ENCODE measurements around the gene MBOAT2.

The MBOAT2 gene

GRCh38 chr2:9031246-9031645, 27.8 kb upstream of the MBOAT2 start:
- no peak overlapping the region for H2BK15ac ChIP-seq (replicated peaks; ENCODE audit: low read depth)
- no peak overlapping the region for H2BK5ac ChIP-seq (ENCODE audit: low read length)
- no peak overlapping the region for H4K8ac ChIP-seq (ENCODE audit: low read depth, low read length)
- H3K4me3 ChIP-seq (ENCODE audit: low read length) = no peak overlapping the region
- no peaks in the 10 kb centered on the region for H3K36me3 ChIP-seq (ENCODE audit: control insufficient read depth, insufficient read depth, low read length)
- H3K23ac ChIP-seq (ENCODE audit: low read length) = no peak overlapping the region
- no peaks in the 10 kb centered on the region for H3K79me1 ChIP-seq (ENCODE audit: low read length)
- H3K56ac ChIP-seq (ENCODE audit: low read length) = no peak overlapping the region
- no peak overlapping the region for H3K27ac ChIP-seq (ENCODE audit: low read depth, low read length)
- no peaks in the 10 kb centered on the region for H3K27me3 ChIP-seq (ENCODE audit: insufficient read depth, low read length, poor library complexity)
- peaks cover 4% of the 10 kb centered on the region for H3K4me1 ChIP-seq (ENCODE audit: control insufficient read depth, low read depth, low read length)
- H2AK5ac ChIP-seq (ENCODE audit: low read length) = no peak overlapping the region
- H4K5ac ChIP-seq (ENCODE audit: low read length) = no peak overlapping the region
- H3K4me2 ChIP-seq (ENCODE audit: low read length) = no peak overlapping the region
- H3K18ac ChIP-seq (ENCODE audit: low read length) = no peak overlapping the region
- no peaks in the 10 kb centered on the region for H3K79me2 ChIP-seq (ENCODE audit: control insufficient read depth, insufficient read depth, low read length)
- DNase-seq = no peak
- no peak overlapping the region for H2BK120ac ChIP-seq (ENCODE audit: low read depth, low read length)
- H3K9ac ChIP-seq (ENCODE audit: low read length) = no peak overlapping the region
- H3K4ac ChIP-seq (ENCODE audit: low read depth, low read length) = no peak overlapping the region

DNA sequence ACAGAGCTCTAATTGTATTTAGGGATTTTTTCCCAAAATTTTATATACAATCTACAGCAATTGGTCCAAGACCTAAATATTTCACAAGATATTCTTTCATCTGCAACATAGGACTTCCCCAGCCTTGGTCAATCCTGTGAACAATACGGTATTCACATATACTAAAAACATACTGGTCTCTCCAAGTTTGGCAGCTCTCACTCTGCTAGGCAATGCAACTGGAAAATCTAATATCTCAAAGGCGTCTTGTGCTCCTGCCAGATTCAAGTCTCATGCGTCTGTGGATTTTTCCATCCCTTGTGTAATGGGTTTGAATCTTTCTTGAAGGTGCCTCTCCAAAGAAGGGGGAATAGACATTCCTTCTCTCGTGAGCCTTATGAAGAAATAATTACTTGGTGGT, 27.4 kb upstream of the MBOAT2 start:
- Histone ChIP-seq H2BK5ac (ENCODE audit: low read length) (no peak overlapping the region), H2AK5ac (ENCODE audit: low read length) (no peak overlapping the region), H4K8ac (ENCODE audit: low read depth, low read length) (no peak overlapping the region), H3K18ac (ENCODE audit: low read length) (no peak overlapping the region), H3K4me3 (ENCODE audit: low read length) (no peak overlapping the region), H3K27me3 (ENCODE audit: insufficient read depth, low read length, poor library complexity) (no peaks in the 10 kb centered on the region), H3K56ac (ENCODE audit: low read length) (no peak overlapping the region), H4K5ac (ENCODE audit: low read length) (no peak overlapping the region), H2BK15ac (replicated peaks; ENCODE audit: low read depth) (no peak overlapping the region), H3K4me1 (ENCODE audit: control insufficient read depth, low read depth, low read length) (peaks cover 4% of the 10 kb centered on the region), H2BK120ac (ENCODE audit: low read depth, low read length) (no peak overlapping the region), H3K36me3 (ENCODE audit: control insufficient read depth, insufficient read depth, low read length) (no peaks in the 10 kb centered on the region), H3K27ac (ENCODE audit: low read depth, low read length) (no peak overlapping the region), H3K9ac (ENCODE audit: low read length) (no peak overlapping the region), H3K4me2 (ENCODE audit: low read length) (no peak overlapping the region), H3K79me2 (ENCODE audit: control insufficient read depth, insufficient read depth, low read length) (no peaks in the 10 kb centered on the region), H3K79me1 (ENCODE audit: low read length) (no peaks in the 10 kb centered on the region), H3K23ac (ENCODE audit: low read length) (no peak overlapping the region), H3K4ac (ENCODE audit: low read depth, low read length) (no peak overlapping the region)
- WGBS (ENCODE audit: extremely low coverage, insufficient coverage, low lambda C conversion rate) = no CpG with 5 or more reads among the region's 4 CpGs
- no peak for DNase-seq

GRCh38 chr2:9030190-9030589, 26.7 kb upstream of the MBOAT2 start:
- H3K9ac ChIP-seq (ENCODE audit: low read length) = no peak overlapping the region
- no peak overlapping the region for H2AK5ac ChIP-seq (ENCODE audit: low read length)
- no peaks in the 10 kb centered on the region for H3K36me3 ChIP-seq (ENCODE audit: control insufficient read depth, insufficient read depth, low read length)
- peaks cover 4% of the 10 kb centered on the region for H3K4me1 ChIP-seq (ENCODE audit: control insufficient read depth, low read depth, low read length)
- no peak overlapping the region for H2BK5ac ChIP-seq (ENCODE audit: low read length)
- no peak overlapping the region for H3K18ac ChIP-seq (ENCODE audit: low read length)
- no peak overlapping the region for H3K4me3 ChIP-seq (ENCODE audit: low read length)
- H2BK15ac ChIP-seq (replicated peaks; ENCODE audit: low read depth) = no peak overlapping the region
- no peak overlapping the region for H3K4ac ChIP-seq (ENCODE audit: low read depth, low read length)
- H3K4me2 ChIP-seq (ENCODE audit: low read length) = no peak overlapping the region
- no peaks in the 10 kb centered on the region for H3K27me3 ChIP-seq (ENCODE audit: insufficient read depth, low read length, poor library complexity)
- H3K27ac ChIP-seq (ENCODE audit: low read depth, low read length) = no peak overlapping the region
- no peak for DNase-seq
- H2BK120ac ChIP-seq (ENCODE audit: low read depth, low read length) = no peak overlapping the region
- no CpG with 5 or more reads among the region's 6 CpGs for WGBS (ENCODE audit: extremely low coverage, insufficient coverage, low lambda C conversion rate)
- H3K79me1 ChIP-seq (ENCODE audit: low read length) = no peaks in the 10 kb centered on the region
- H4K8ac ChIP-seq (ENCODE audit: low read depth, low read length) = no peak overlapping the region
- H3K23ac ChIP-seq (ENCODE audit: low read length) = no peak overlapping the region
- H3K79me2 ChIP-seq (ENCODE audit: control insufficient read depth, insufficient read depth, low read length) = no peaks in the 10 kb centered on the region
- H3K56ac ChIP-seq (ENCODE audit: low read length) = no peak overlapping the region
- H4K5ac ChIP-seq (ENCODE audit: low read length) = no peak overlapping the region

DNA sequence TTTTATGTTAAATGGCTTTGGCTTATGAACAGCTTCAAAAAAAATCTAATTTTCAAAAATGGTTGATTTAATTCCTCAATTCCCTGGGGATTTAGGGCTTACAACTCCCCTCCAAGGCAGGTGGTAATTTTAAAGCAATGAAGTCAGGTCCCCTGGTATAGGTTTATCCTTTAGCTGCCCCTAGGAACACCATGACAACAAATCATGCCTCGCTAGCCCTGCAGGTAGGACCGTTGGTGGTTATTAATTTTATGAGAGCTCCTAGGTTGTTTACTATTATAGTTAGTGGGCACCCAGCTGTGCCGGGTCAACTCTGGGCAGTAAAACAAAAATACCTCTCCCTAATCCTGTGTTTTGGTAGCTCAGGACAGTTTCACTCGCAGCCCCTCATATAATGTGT, 26.2 kb upstream of the MBOAT2 start:
- no peaks in the 10 kb centered on the region for H3K79me1 ChIP-seq (ENCODE audit: low read length)
- H2AK5ac ChIP-seq (ENCODE audit: low read length) = no peak overlapping the region
- no peak overlapping the region for H3K4me2 ChIP-seq (ENCODE audit: low read length)
- no peak overlapping the region for H3K18ac ChIP-seq (ENCODE audit: low read length)
- H3K36me3 ChIP-seq (ENCODE audit: control insufficient read depth, insufficient read depth, low read length) = no peaks in the 10 kb centered on the region
- no peak overlapping the region for H3K9ac ChIP-seq (ENCODE audit: low read length)
- H4K8ac ChIP-seq (ENCODE audit: low read depth, low read length) = no peak overlapping the region
- H3K27ac ChIP-seq (ENCODE audit: low read depth, low read length) = no peak overlapping the region
- H3K4me3 ChIP-seq (ENCODE audit: low read length) = no peak overlapping the region
- H4K5ac ChIP-seq (ENCODE audit: low read length) = no peak overlapping the region
- H3K27me3 ChIP-seq (ENCODE audit: insufficient read depth, low read length, poor library complexity) = no peaks in the 10 kb centered on the region
- H3K4me1 ChIP-seq (ENCODE audit: control insufficient read depth, low read depth, low read length) = peaks cover 4% of the 10 kb centered on the region
- H3K56ac ChIP-seq (ENCODE audit: low read length) = no peak overlapping the region
- H2BK15ac ChIP-seq (replicated peaks; ENCODE audit: low read depth) = no peak overlapping the region
- H3K4ac ChIP-seq (ENCODE audit: low read depth, low read length) = no peak overlapping the region
- H2BK120ac ChIP-seq (ENCODE audit: low read depth, low read length) = no peak overlapping the region
- no peak for DNase-seq
- no peak overlapping the region for H3K23ac ChIP-seq (ENCODE audit: low read length)
- WGBS (ENCODE audit: extremely low coverage, insufficient coverage, low lambda C conversion rate) = no CpG with 5 or more reads among the region's 4 CpGs
- no peak overlapping the region for H2BK5ac ChIP-seq (ENCODE audit: low read length)
- H3K79me2 ChIP-seq (ENCODE audit: control insufficient read depth, insufficient read depth, low read length) = no peaks in the 10 kb centered on the region

DNA sequence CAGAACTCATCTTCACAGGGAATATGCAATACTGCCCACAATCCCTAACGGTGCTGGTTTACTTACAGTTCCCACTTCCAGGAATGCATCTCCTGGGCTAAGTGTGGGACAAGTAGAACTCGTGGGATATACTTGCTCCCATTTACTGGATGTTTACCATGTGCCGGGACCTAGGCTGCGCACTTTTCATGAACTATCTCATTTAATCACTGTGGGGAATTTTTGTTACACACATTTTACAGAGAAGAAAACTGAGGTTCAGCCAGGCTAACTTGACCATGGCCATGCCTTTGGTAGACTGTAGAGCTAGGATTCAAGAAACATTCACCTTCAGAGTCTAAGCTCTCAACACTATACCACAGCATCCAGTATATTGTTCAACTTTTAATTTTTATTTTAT, 24.4 kb upstream of the MBOAT2 start:
- no peaks in the 10 kb centered on the region for H3K4me1 ChIP-seq (ENCODE audit: control insufficient read depth, low read depth, low read length)

GRCh38 chr2:9025746-9026145, 22.3 kb upstream of the MBOAT2 start:
- no peak overlapping the region for H3K4me3 ChIP-seq (ENCODE audit: low read length)
- no peak overlapping the region for H4K8ac ChIP-seq (ENCODE audit: low read depth, low read length)
- H3K27ac ChIP-seq (ENCODE audit: low read depth, low read length) = no peak overlapping the region
- H3K79me2 ChIP-seq (ENCODE audit: control insufficient read depth, insufficient read depth, low read length) = no peaks in the 10 kb centered on the region
- no peak overlapping the region for H4K5ac ChIP-seq (ENCODE audit: low read length)
- H3K79me1 ChIP-seq (ENCODE audit: low read length) = no peaks in the 10 kb centered on the region
- no peak overlapping the region for H2BK5ac ChIP-seq (ENCODE audit: low read length)
- H3K23ac ChIP-seq (ENCODE audit: low read length) = no peak overlapping the region
- H3K4me2 ChIP-seq (ENCODE audit: low read length) = no peak overlapping the region
- no peaks in the 10 kb centered on the region for H3K36me3 ChIP-seq (ENCODE audit: control insufficient read depth, insufficient read depth, low read length)
- DNase-seq = no peak
- H2BK120ac ChIP-seq (ENCODE audit: low read depth, low read length) = no peak overlapping the region
- no peak overlapping the region for H3K56ac ChIP-seq (ENCODE audit: low read length)
- no peak overlapping the region for H3K18ac ChIP-seq (ENCODE audit: low read length)
- H2BK15ac ChIP-seq (replicated peaks; ENCODE audit: low read depth) = no peak overlapping the region
- WGBS (ENCODE audit: extremely low coverage, insufficient coverage, low lambda C conversion rate) = no CpG with 5 or more reads among the region's 4 CpGs
- H3K9ac ChIP-seq (ENCODE audit: low read length) = no peak overlapping the region
- H3K4ac ChIP-seq (ENCODE audit: low read depth, low read length) = no peak overlapping the region
- no peaks in the 10 kb centered on the region for H3K4me1 ChIP-seq (ENCODE audit: control insufficient read depth, low read depth, low read length)
- no peak overlapping the region for H2AK5ac ChIP-seq (ENCODE audit: low read length)
- no peaks in the 10 kb centered on the region for H3K27me3 ChIP-seq (ENCODE audit: insufficient read depth, low read length, poor library complexity)

More for the DNA sequence above, 24.4 kb upstream of the MBOAT2 start:
- H3K36me3 ChIP-seq (ENCODE audit: control insufficient read depth, insufficient read depth, low read length) = no peaks in the 10 kb centered on the region
- no peak overlapping the region for H4K8ac ChIP-seq (ENCODE audit: low read depth, low read length)
- no peaks in the 10 kb centered on the region for H3K79me2 ChIP-seq (ENCODE audit: control insufficient read depth, insufficient read depth, low read length)
- DNase-seq = no peak
- no peak overlapping the region for H3K27ac ChIP-seq (ENCODE audit: low read depth, low read length)
- no peaks in the 10 kb centered on the region for H3K27me3 ChIP-seq (ENCODE audit: insufficient read depth, low read length, poor library complexity)
- no peak overlapping the region for H3K4ac ChIP-seq (ENCODE audit: low read depth, low read length)
- H3K18ac ChIP-seq (ENCODE audit: low read length) = no peak overlapping the region
- no peak overlapping the region for H2BK120ac ChIP-seq (ENCODE audit: low read depth, low read length)
- no CpG with 5 or more reads among the region's 4 CpGs for WGBS (ENCODE audit: extremely low coverage, insufficient coverage, low lambda C conversion rate)
- H3K4me2 ChIP-seq (ENCODE audit: low read length) = no peak overlapping the region
- H2AK5ac ChIP-seq (ENCODE audit: low read length) = no peak overlapping the region
- H4K5ac ChIP-seq (ENCODE audit: low read length) = no peak overlapping the region
- H3K79me1 ChIP-seq (ENCODE audit: low read length) = no peaks in the 10 kb centered on the region
- H2BK15ac ChIP-seq (replicated peaks; ENCODE audit: low read depth) = no peak overlapping the region
- H2BK5ac ChIP-seq (ENCODE audit: low read length) = no peak overlapping the region
- H3K4me3 ChIP-seq (ENCODE audit: low read length) = no peak overlapping the region
- no peak overlapping the region for H3K56ac ChIP-seq (ENCODE audit: low read length)
- H3K23ac ChIP-seq (ENCODE audit: low read length) = no peak overlapping the region
- H3K9ac ChIP-seq (ENCODE audit: low read length) = no peak overlapping the region

Data from mesendoderm (in vitro differentiated cells).